H1 (cell line): ENCODE results near the gene FKBP1A. TPM values are rescaled to one million over a fixed set of nuclear protein-coding genes. Genes with fewer than 3 reads are reported as not detected.

Source experiments
- CTCF ChIA-PET: fragments of 300-600 bp; sonication (Branson Sonifier 250); formaldehyde crosslinking; loops from one replicate; lab custom pipeline; 2021; ENCODE audit not compliant: partially characterized antibody; lab: Charles Lee
- POLR2A ChIA-PET: fragments of 300-600 bp; sonication (Branson Sonifier 250); formaldehyde crosslinking; loops from one replicate; lab custom pipeline; 2021; ENCODE audit warnings: inconsistent platforms; ENCODE audit not compliant: partially characterized antibody; lab: Charles Lee
- DNase-seq, 2 experiments: peaks; one replicate each; pipeline versions ENCODE4 v3.0.0 to v3.0.0-alpha.2; 2010 to 2022; ENCODE audit warnings: low spot score in 2 of 2, low read depth in 1 of 2, mixed read lengths in 1 of 2
- FAIRE-seq: peaks from 2 replicates; lab custom pipeline; 2011; peaks lifted over from hg19 to GRCh38; lab: Jason Lieb, UNC
- H2AFZ ChIP-seq: 2 replicates; pipeline ENCODE4 v1.8.1; 2012; ENCODE audit warnings: low read length, inconsistent platforms
- H2AK5ac ChIP-seq: 2 replicates; pipeline ENCODE4 v1.6.1; 2013; ENCODE audit warnings: low read depth, low read length
- H2BK120ac ChIP-seq: replicated peaks from 2 replicates; pipeline ENCODE3; 2013; ENCODE audit warnings: low read depth, low read length, inconsistent platforms
- H2BK12ac ChIP-seq: 2 replicates; pipeline ENCODE4 v1.6.1; 2013; ENCODE audit warnings: low read depth, low read length
- H2BK15ac ChIP-seq: 2 replicates; pipeline ENCODE4 v1.6.1; 2013; ENCODE audit warnings: low read length
- H2BK20ac ChIP-seq: 2 replicates; pipeline ENCODE4 v1.6.1; 2013; ENCODE audit warnings: low read length
- H2BK5ac ChIP-seq: 2 replicates; pipeline ENCODE4 v1.6.1; 2013; ENCODE audit warnings: low read depth, low read length
- H3K14ac ChIP-seq: 2 replicates; pipeline ENCODE4 v1.6.1; 2013; ENCODE audit warnings: inconsistent platforms; ENCODE audit not compliant: insufficient read length
- H3K18ac ChIP-seq: 2 replicates; pipeline ENCODE4 v1.6.1; 2013; ENCODE audit warnings: low read length; ENCODE audit errors: extremely low read depth
- H3K23ac ChIP-seq: 2 replicates; pipeline ENCODE4 v1.6.1; 2013; ENCODE audit warnings: inconsistent platforms; ENCODE audit not compliant: insufficient read length
- H3K23me2 ChIP-seq: 2 replicates; pipeline ENCODE4 v1.6.1; 2013; ENCODE audit warnings: low read depth, low read length
- H3K27ac ChIP-seq: 2 replicates; pipeline ENCODE4 v1.6.1; 2011; ENCODE audit warnings: low read depth, low read length, inconsistent platforms
- H3K27me3 ChIP-seq, 4 experiments: replicated peaks in 1 of 4; 1 replicate in 1 of 4; 2 replicates in 3 of 4; pipeline versions ENCODE4 v1.6.1 to v1.8.1; 2011 to 2013; ENCODE audit warnings: low read length in 3 of 4, mild to moderate bottlenecking in 3 of 4, inconsistent platforms in 2 of 4, mixed read lengths in 2 of 4, moderate library complexity in 1 of 4; ENCODE audit not compliant: control insufficient read depth in 3 of 4, insufficient read depth in 3 of 4; ENCODE audit errors: extremely low read depth in 1 of 4
- H3K36me3 ChIP-seq, 4 experiments: 2 replicates each; pipeline versions ENCODE4 v1.6.1 to v1.8.1; 2011 to 2013; ENCODE audit warnings: mild to moderate bottlenecking in 4 of 4, low read length in 3 of 4, moderate library complexity in 2 of 4, control low read depth in 1 of 4, inconsistent platforms in 1 of 4; ENCODE audit not compliant: insufficient read depth in 4 of 4, control insufficient read depth in 2 of 4
- H3K4ac ChIP-seq: replicated peaks from 2 replicates; pipeline ENCODE3; 2013; ENCODE audit warnings: low read length, low read depth, mixed read lengths, inconsistent platforms; ENCODE audit not compliant: insufficient read length
- H3K4me1 ChIP-seq, 4 experiments: replicated peaks in 1 of 4; 1 replicate in 1 of 4; 2 replicates in 3 of 4; pipeline versions ENCODE4 v1.6.1 to v1.8.1; 2011 to 2013; ENCODE audit warnings: low read length in 3 of 4, inconsistent platforms in 2 of 4, mixed read lengths in 1 of 4; ENCODE audit not compliant: insufficient read depth in 4 of 4, control insufficient read depth in 3 of 4
- H3K4me2 ChIP-seq, 2 experiments: 2 replicates each; pipeline versions ENCODE4 v1.6.1 to v1.8.1; 2011 to 2013; ENCODE audit warnings: low read depth in 2 of 2, low read length in 2 of 2, control low read depth in 1 of 2, inconsistent platforms in 1 of 2, mild to moderate bottlenecking in 1 of 2; ENCODE audit not compliant: insufficient read depth in 1 of 2
- H3K4me3 ChIP-seq, 4 experiments: fragments of 200-600, 300-600 bp in 1 of 4; sonication (generic), shearing (Covaris generic), sonication (Bioruptor Twin) in 1 of 4; 2 replicates each; pipeline versions ENCODE4 v1.5.1 to v1.8.1; 2011 to 2016; ENCODE audit warnings: low read length in 4 of 4, low read depth in 3 of 4, control low read depth in 2 of 4, inconsistent platforms in 2 of 4, mild to moderate bottlenecking in 2 of 4, mixed read lengths in 1 of 4, moderate library complexity in 1 of 4; ENCODE audit not compliant: insufficient read depth in 2 of 4; ENCODE audit errors: extremely low read depth in 1 of 4
- H3K56ac ChIP-seq: replicated peaks from 2 replicates; pipeline ENCODE3; 2013; ENCODE audit warnings: low read depth, mild to moderate bottlenecking, mixed read lengths, low read length, inconsistent platforms; ENCODE audit not compliant: insufficient read length
- H3K79me1 ChIP-seq: 2 replicates; pipeline ENCODE4 v1.6.1; 2013; ENCODE audit warnings: low read depth, low read length, control low read depth
- H3K79me2 ChIP-seq, 2 experiments: 2 replicates each; pipeline versions ENCODE4 v1.6.1 to v1.8.1; 2012 to 2013; ENCODE audit warnings: low read length in 2 of 2, mild to moderate bottlenecking in 2 of 2, inconsistent platforms in 1 of 2; ENCODE audit not compliant: insufficient read depth in 2 of 2, control insufficient read depth in 1 of 2
- H3K9ac ChIP-seq, 4 experiments: replicated peaks in 1 of 4; 1 replicate in 1 of 4; 2 replicates in 3 of 4; pipeline versions ENCODE4 v1.6.1 to v1.8.1; 2011 to 2013; ENCODE audit warnings: low read depth in 3 of 4, low read length in 3 of 4, control low read depth in 2 of 4, mild to moderate bottlenecking in 2 of 4, moderate library complexity in 2 of 4, inconsistent platforms in 1 of 4; ENCODE audit errors: extremely low read depth in 1 of 4
- H3K9me3 ChIP-seq, 2 experiments: 2 replicates each; pipeline versions ENCODE4 v1.6.1 to v1.8.1; 2012 to 2013; ENCODE audit warnings: mild to moderate bottlenecking in 2 of 2, moderate library complexity in 2 of 2, control low read depth in 1 of 2, inconsistent platforms in 1 of 2, low read depth in 1 of 2, low read length in 1 of 2, mixed read lengths in 1 of 2; ENCODE audit not compliant: insufficient read depth in 2 of 2
- H4K20me1 ChIP-seq, 2 experiments: replicated peaks in 1 of 2; 2 replicates each; pipeline versions ENCODE3 to v1.8.1; 2011 to 2013; ENCODE audit warnings: inconsistent platforms in 2 of 2, low read length in 2 of 2, mild to moderate bottlenecking in 1 of 2; ENCODE audit not compliant: insufficient read depth in 2 of 2, control insufficient read depth in 1 of 2
- H4K5ac ChIP-seq: 2 replicates; pipeline ENCODE4 v1.6.1; 2013; ENCODE audit warnings: low read length, low read depth, mixed read lengths, inconsistent platforms; ENCODE audit not compliant: insufficient read length
- H4K8ac ChIP-seq: 2 replicates; pipeline ENCODE4 v1.8.0; 2013; ENCODE audit warnings: mild to moderate bottlenecking, moderate library complexity, low read length, inconsistent platforms; ENCODE audit not compliant: insufficient read depth; ENCODE audit errors: extremely low read depth
- H4K91ac ChIP-seq: replicated peaks from 2 replicates; pipeline ENCODE3; 2013; ENCODE audit warnings: low read length, mixed read lengths, inconsistent platforms; ENCODE audit not compliant: insufficient read length
- RAD21 ChIP-seq, 2 experiments: IDR thresholded peaks in 1 of 2; conservative IDR thresholded peaks in 1 of 2; 2 replicates each; pipeline ENCODE4 v1.6.1; 2011; ENCODE audit warnings: low read depth in 2 of 2, low read length in 2 of 2, improper control_type of control experiment in 1 of 2, inconsistent platforms in 1 of 2, mild to moderate bottlenecking in 1 of 2, moderate library complexity in 1 of 2
- WGBS, 2 experiments: shearing (Covaris generic) in 1 of 2; methylation state at CpG; one replicate each; pipeline versions ENCODE4 v1.1.6 to v1.1.7; 2013 to 2015; ENCODE audit warnings: low lambda C conversion rate in 2 of 2, mixed read lengths in 2 of 2, inconsistent platforms in 1 of 2, low coverage in 1 of 2, missing lambda C conversion rate in 1 of 2; ENCODE audit not compliant: insufficient replicate concordance in 2 of 2, insufficient coverage in 1 of 2, insufficient read length in 1 of 2; ENCODE audit errors: extremely low coverage in 1 of 2, missing lambda C conversion rate in 1 of 2; 5-methylcytosine and 5-hydroxymethylcytosine counted together
- polyA plus RNA-seq, 7 experiments: library from polyadenylated mRNA; depleted of rRNA in 3 of 7; stranded (reverse) in 5 of 7; unstranded in 2 of 7; fragments of >200 nt in 5 of 7; fragments of 200-250 nt in 2 of 7; gene quantifications; 1 replicate in 5 of 7; 2 replicates in 1 of 7; 4 replicates in 1 of 7; pipeline versions ENCODE4 v1.2.1 to v1.2.3, GENCODE V29; 2011 to 2013; ENCODE audit warnings: missing spikeins in 2 of 7, mixed read lengths in 2 of 7
- total RNA-seq: library from RNA; stranded (reverse); fragmentation: NEBNext Ultra II Directional; extraction: Animal tissue kit (Norgen Biotek cat#: 25700); gene quantifications from 2 replicates; pipeline ENCODE4 v1.2.1, GENCODE V29; 2021
- TF ChIP-seq, protein P1 (sequence below): IDR thresholded peaks from 2 replicates; pipeline ENCODE4 v1.6.1; 2011; ENCODE audit warnings: low read depth, mild to moderate bottlenecking, low read length; ENCODE audit not compliant: insufficient read depth

The FKBP1A gene
- total and polyA plus RNA-seq, 2 of the 8 experiments (the other 6 are each of a cell fraction or from before 2014, with no cell fraction given): 250 to 685 TPM

DNA sequence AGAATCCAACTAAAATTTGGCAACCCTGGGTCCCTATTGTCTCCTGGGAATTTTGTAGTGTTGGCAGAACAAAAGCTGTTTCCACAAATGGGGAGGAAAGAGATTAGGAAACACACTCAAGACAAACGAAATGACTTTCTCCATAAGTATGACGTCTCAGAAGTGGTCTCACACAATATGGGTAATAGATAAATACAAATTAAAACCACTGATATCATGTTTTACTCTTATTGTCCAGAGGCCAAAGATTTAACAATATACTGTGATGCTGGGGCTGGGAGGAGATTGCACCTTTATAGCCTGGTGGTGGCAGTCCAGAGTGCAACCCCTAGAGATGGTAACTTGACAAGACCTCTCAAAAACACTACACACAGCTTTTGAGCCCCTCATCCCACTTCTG, 18.6 kb downstream of the FKBP1A start:
- Histone ChIP-seq H2BK5ac (no peak overlapping the region), H3K23me2 (no peaks in the 10 kb centered on the region), H3K27me3 (no peaks in the 10 kb centered on the region), H3K79me2 (peaks cover 10 to 54% of the 10 kb centered on the region in 2 experiments), H3K9ac (no peak overlapping the region), H3K18ac (no peak overlapping the region), H3K9me3 (no peaks in the 10 kb centered on the region), H4K5ac (no peak overlapping the region), H3K14ac (no peak overlapping the region), H3K27ac (no peak overlapping the region), H3K4me2 (no peak overlapping the region), H3K4ac (no peak overlapping the region), H3K23ac (no peak overlapping the region)
- CTCF ChIA-PET: interaction anchor here (0.7 to 1.7 kb wide), 4 partner anchors 9 to 129 kb away, joined by 3 to 4 read pairs (median 4); no protein-coding TSS in a partner anchor
- POLR2A ChIA-PET: interaction anchor here (0.9 to 2.4 kb wide), 2 partner anchors 15 to 48 kb away, joined by 4 to 6 read pairs; no protein-coding TSS in a partner anchor
- no peak for FAIRE-seq
- TF ChIP-seq, protein P1, sequence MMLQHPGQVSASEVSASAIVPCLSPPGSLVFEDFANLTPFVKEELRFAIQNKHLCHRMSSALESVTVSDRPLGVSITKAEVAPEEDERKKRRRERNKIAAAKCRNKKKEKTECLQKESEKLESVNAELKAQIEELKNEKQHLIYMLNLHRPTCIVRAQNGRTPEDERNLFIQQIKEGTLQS: no peak
- peak in 1 of 2 experiments; percentile 3; a peak in 1 of 4 replicates for TF ChIP-seq RAD21 (IDR thresholded peaks at IDR 0.05 in 1 of 2, conservative IDR thresholded peaks at IDR 0.05 in 1 of 2; ENCODE audit: low read depth in 2 of 2, low read length in 2 of 2)
- TF ChIP-seq, all 59 proteins: peak for 1
- H3K36me3 ChIP-seq: peaks cover 6 to 34% (median 18%) of the 10 kb centered on the region in 4 experiments
- 72% methylated on average over 2 of the region's 2 CpGs; no CpG with 5 or more reads in 1 of the 2 experiments for WGBS, 2 experiments
- no peak overlapping the region for H2BK12ac ChIP-seq
- H2BK120ac ChIP-seq: no peak overlapping the region
- H2AFZ ChIP-seq: no peak overlapping the region
- no peak overlapping the region for H4K8ac ChIP-seq
- H3K56ac ChIP-seq: no peak overlapping the region
- peaks cover 0 to 17% (median 2%) of the 10 kb centered on the region in 4 experiments; a peak in 4 of 7 replicates for H3K4me1 ChIP-seq
- H3K4me3 ChIP-seq: no peak overlapping the region
- no peak overlapping the region for H2BK15ac ChIP-seq
- H3K79me1 ChIP-seq: peaks cover 19% of the 10 kb centered on the region
- H2AK5ac ChIP-seq: no peak overlapping the region
- no peak overlapping the region for H2BK20ac ChIP-seq
- peaks cover 18 to 42% of the 10 kb centered on the region in 2 experiments for H4K20me1 ChIP-seq
- peak in 1 of 2 experiments; percentile 11 for DNase-seq
- no peak overlapping the region for H4K91ac ChIP-seq
